H9 (cell line): ENCODE measurements around the gene RORC. TPM values are rescaled to one million over a fixed set of nuclear protein-coding genes. Genes with fewer than 3 reads are reported as not detected.

ENCODE experiments used
- DNase-seq: peaks from one replicate; pipeline ENCODE4 v3.0.0-alpha.2; 2017
- H2AFZ ChIP-seq: one replicate; pipeline ENCODE4 v1.6.1; 2013; ENCODE audit warnings: mild to moderate bottlenecking, low read length, control low read depth, moderate library complexity
- H2AK5ac ChIP-seq: 2 replicates; pipeline ENCODE4 v1.6.1; 2013; ENCODE audit warnings: low read length, control low read depth, mixed read lengths; ENCODE audit not compliant: insufficient read length
- H2BK120ac ChIP-seq: one replicate; pipeline ENCODE4 v1.6.1; 2013; ENCODE audit warnings: low read depth, mild to moderate bottlenecking, low read length, control low read depth, inconsistent platforms; ENCODE audit not compliant: poor library complexity, severe bottlenecking
- H2BK12ac ChIP-seq: 2 replicates; pipeline ENCODE4 v1.6.1; 2013; ENCODE audit warnings: low read length, control low read depth, mixed read lengths, low read depth; ENCODE audit not compliant: insufficient read length
- H2BK15ac ChIP-seq: 2 replicates; pipeline ENCODE4 v1.6.1; 2013; ENCODE audit warnings: low read depth, low read length, control low read depth
- H2BK20ac ChIP-seq: one replicate; pipeline ENCODE4 v1.6.1; 2013; ENCODE audit warnings: low read depth, mild to moderate bottlenecking, low read length, control low read depth, inconsistent platforms; ENCODE audit not compliant: poor library complexity, severe bottlenecking
- H2BK5ac ChIP-seq: 2 replicates; pipeline ENCODE4 v1.6.1; 2013; ENCODE audit warnings: low read length, control low read depth, mixed read lengths; ENCODE audit not compliant: insufficient read length
- H3K14ac ChIP-seq: 2 replicates; pipeline ENCODE4 v1.6.1; 2013; ENCODE audit warnings: low read length, control low read depth; ENCODE audit not compliant: insufficient read depth
- H3K18ac ChIP-seq: 2 replicates; pipeline ENCODE4 v1.6.1; 2013; ENCODE audit warnings: low read depth, mild to moderate bottlenecking, mixed read lengths, low read length, control low read depth; ENCODE audit not compliant: insufficient read length
- H3K23ac ChIP-seq: 2 replicates; pipeline ENCODE4 v1.6.1; 2013; ENCODE audit warnings: low read length, control low read depth, mixed read lengths, low read depth; ENCODE audit not compliant: insufficient read length
- H3K23me2 ChIP-seq: 2 replicates; pipeline ENCODE4 v1.6.1; 2013; ENCODE audit warnings: low read depth, mild to moderate bottlenecking, mixed read lengths, low read length, control low read depth; ENCODE audit not compliant: insufficient read length, poor library complexity, severe bottlenecking
- H3K27ac ChIP-seq: 2 replicates; pipeline ENCODE4 v1.5.1; 2013; ENCODE audit warnings: low read length, control low read depth, mixed read lengths, low read depth; ENCODE audit not compliant: insufficient read length
- H3K27me3 ChIP-seq: 2 replicates; pipeline ENCODE4 v1.6.1; 2013; ENCODE audit warnings: low read length, control low read depth, inconsistent platforms; ENCODE audit not compliant: insufficient read depth
- H3K4ac ChIP-seq: 2 replicates; pipeline ENCODE4 v1.6.1; 2013; ENCODE audit warnings: low read depth, mild to moderate bottlenecking, control low read depth, inconsistent platforms, low read length, moderate library complexity
- H3K4me1 ChIP-seq: 2 replicates; pipeline ENCODE4 v1.6.1; 2013; ENCODE audit warnings: low read length, control low read depth, inconsistent platforms; ENCODE audit not compliant: insufficient read depth
- H3K4me2 ChIP-seq: 2 replicates; pipeline ENCODE4 v1.6.1; 2013; ENCODE audit warnings: low read length, control low read depth, mixed read lengths; ENCODE audit not compliant: insufficient read length, insufficient read depth
- H3K56ac ChIP-seq: 2 replicates; pipeline ENCODE4 v1.6.1; 2013; ENCODE audit warnings: low read depth, mild to moderate bottlenecking, mixed read lengths, low read length, control low read depth; ENCODE audit not compliant: insufficient read length
- H3K79me1 ChIP-seq: 2 replicates; pipeline ENCODE4 v1.6.1; 2013; ENCODE audit warnings: low read depth, mild to moderate bottlenecking, moderate library complexity, low read length, control low read depth, inconsistent platforms; ENCODE audit not compliant: insufficient read depth, poor library complexity, severe bottlenecking
- H3K79me2 ChIP-seq: 2 replicates; pipeline ENCODE4 v1.6.1; 2013; ENCODE audit warnings: low read length, control low read depth, inconsistent platforms; ENCODE audit not compliant: insufficient read depth
- H3K9ac ChIP-seq: 2 replicates; pipeline ENCODE4 v1.6.1; 2013; ENCODE audit warnings: low read length, control low read depth, mixed read lengths; ENCODE audit not compliant: insufficient read length; ENCODE audit errors: extremely low read depth
- H3K9me3 ChIP-seq: one replicate; pipeline ENCODE4 v1.6.1; 2013; ENCODE audit warnings: low read depth, low read length, inconsistent platforms; ENCODE audit not compliant: control insufficient read depth
- H3T11ph ChIP-seq: one replicate; pipeline ENCODE4 v1.6.1; 2013; ENCODE audit warnings: mild to moderate bottlenecking, low read length, control low read depth, inconsistent platforms
- H4K20me1 ChIP-seq: one replicate; pipeline ENCODE4 v1.6.1; 2013; ENCODE audit not compliant: control insufficient read depth, insufficient read length, insufficient read depth
- H4K5ac ChIP-seq: 2 replicates; pipeline ENCODE4 v1.6.1; 2013; ENCODE audit warnings: low read depth, mild to moderate bottlenecking, mixed read lengths, low read length, control low read depth; ENCODE audit not compliant: insufficient read length
- H4K8ac ChIP-seq: replicated peaks from 2 replicates; pipeline ENCODE4 v1.6.1; 2013; ENCODE audit warnings: low read length, control low read depth, mixed read lengths, low read depth; ENCODE audit not compliant: insufficient read length
- H4K91ac ChIP-seq: 2 replicates; pipeline ENCODE4 v1.6.1; 2013; ENCODE audit warnings: low read depth, mild to moderate bottlenecking, moderate library complexity, mixed read lengths, low read length, control low read depth; ENCODE audit not compliant: insufficient read length
- H3K27ac Mint-ChIP-seq, 3 experiments: 2 replicates in 2 of 3; 3 replicates in 1 of 3; pipeline ENCODE4 v1.8.0; 2020 to 2021; ENCODE audit warnings: mixed read lengths in 3 of 3, mild to moderate bottlenecking in 1 of 3, moderate library complexity in 1 of 3
- H3K27me3 Mint-ChIP-seq: 2 replicates; pipeline ENCODE4 v1.8.0; 2021; ENCODE audit warnings: low read depth, mild to moderate bottlenecking, moderate library complexity, mixed read lengths
- H3K36me3 Mint-ChIP-seq, 3 experiments: 2 replicates in 2 of 3; 3 replicates in 1 of 3; pipeline ENCODE4 v1.8.0; 2020 to 2021; ENCODE audit warnings: low read depth in 3 of 3, mixed read lengths in 3 of 3; ENCODE audit not compliant: insufficient read depth in 1 of 3
- H3K4me1 Mint-ChIP-seq, 2 experiments: 2 replicates each; pipeline ENCODE4 v1.8.0; 2020; ENCODE audit warnings: mixed read lengths in 2 of 2
- H3K4me3 Mint-ChIP-seq, 2 experiments: 2 replicates in 1 of 2; 3 replicates in 1 of 2; pipeline ENCODE4 v1.8.0; 2020 to 2021; ENCODE audit warnings: mild to moderate bottlenecking in 2 of 2, mixed read lengths in 2 of 2, moderate library complexity in 1 of 2
- H3K9me3 Mint-ChIP-seq, 2 experiments: 2 replicates in 1 of 2; 3 replicates in 1 of 2; pipeline ENCODE4 v1.8.0; 2020; ENCODE audit warnings: mild to moderate bottlenecking in 2 of 2, mixed read lengths in 2 of 2, moderate library complexity in 1 of 2
- WGBS: extraction: QIAGEN DNeasy Blood & Tissue Kit; methylation state at CpG from one replicate; pipeline ENCODE4 v1.1.7; 2013; ENCODE audit warnings: missing lambda C conversion rate, low lambda C conversion rate, mixed read lengths; ENCODE audit not compliant: insufficient read length; ENCODE audit errors: extremely low coverage; 5-methylcytosine and 5-hydroxymethylcytosine counted together
- total RNA-seq: library from RNA; stranded (reverse); gene quantifications from 2 replicates; pipeline ENCODE4 v1.2.1, GENCODE V29; 2021
- TF ChIP-seq, protein P1 (sequence below): fragments of 200-600 bp; sonication (generic); conservative IDR thresholded peaks from 3 replicates; pipeline ENCODE4 v1.8.0; 2021; ENCODE audit warnings: antibody characterized with exemption, mild to moderate bottlenecking

The RORC gene
- total RNA-seq, 1 experiment from 2014 or later, result 0.52 TPM

DNA sequence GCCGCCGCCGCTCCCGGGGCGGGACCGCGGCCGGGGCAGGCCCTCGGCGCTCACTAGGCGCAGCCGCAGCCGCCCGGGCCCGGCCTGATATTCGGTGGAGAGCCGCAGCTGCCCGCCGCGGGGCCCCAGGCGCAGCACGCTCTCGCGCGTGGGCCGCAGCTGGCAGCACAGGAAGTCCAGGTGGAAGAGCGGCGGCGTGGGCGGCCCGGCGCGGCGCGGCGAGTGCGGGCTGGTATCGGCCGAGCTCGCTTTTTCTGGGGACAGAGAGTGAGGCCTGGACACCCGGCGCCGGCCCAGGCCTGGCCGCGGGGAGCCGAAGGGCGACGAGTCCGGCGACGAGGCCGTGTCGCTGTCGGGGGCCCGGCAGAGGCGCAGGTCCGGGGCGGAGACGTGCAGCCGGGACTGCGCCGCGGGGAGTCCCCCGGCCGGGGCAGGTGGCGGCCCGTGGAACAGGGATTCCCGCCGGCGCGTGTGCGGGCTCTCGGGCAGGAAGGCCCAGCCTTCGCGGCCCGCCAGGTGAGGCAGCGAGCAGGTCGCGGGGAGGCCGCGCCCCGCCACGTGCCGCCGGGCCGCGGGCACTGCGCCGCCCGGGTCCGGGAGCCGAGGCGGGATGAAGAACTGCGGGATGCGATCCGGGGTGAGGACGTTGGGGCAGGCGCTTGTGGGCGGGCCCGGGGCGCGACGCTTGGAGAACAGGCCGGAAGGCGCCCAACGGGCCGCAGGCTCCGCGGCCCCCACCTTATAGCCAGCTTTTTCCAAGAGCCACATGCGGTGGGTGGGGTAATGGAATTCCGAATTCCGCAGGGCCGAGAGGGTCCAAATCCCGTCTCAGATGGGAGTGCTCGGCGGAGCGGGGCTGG is 6.8 kb upstream of the RORC start:
- DNase-seq, result no peak
- peak overlapping the region; percentile 43 for H3K4me2 ChIP-seq
- no peak overlapping the region for H3K56ac ChIP-seq
- Mint-ChIP-seq H3K4me3 (peak overlapping the region; percentile 76 to 86), H3K36me3 (peaks cover 0 to 2% (median 0%) of the 10 kb centered on the region in 3 experiments; a peak in 2 of 7 replicates), H3K9me3 (no peaks in the 10 kb centered on the region; a peak in 1 of 5 replicates), H3K27me3 (peaks cover 39% of the 10 kb centered on the region), H3K4me1 (peaks cover 24 to 28% of the 10 kb centered on the region in 2 experiments), H3K27ac (no peak overlapping the region)
- no peak overlapping the region for H3K4ac ChIP-seq
- H2BK12ac ChIP-seq, result no peak overlapping the region
- H4K8ac ChIP-seq, result no peak overlapping the region
- H3K23me2 ChIP-seq, result peaks cover 30% of the 10 kb centered on the region
- H2BK15ac ChIP-seq, result no peak overlapping the region
- no peak overlapping the region for H4K5ac ChIP-seq
- H2BK20ac ChIP-seq, result no peak overlapping the region
- peaks cover 2% of the 10 kb centered on the region; the same call in 1 of the 2 replicates for H3K4me1 ChIP-seq
- no peak overlapping the region for H4K91ac ChIP-seq
- H3K27ac ChIP-seq, result no peak overlapping the region
- no peaks in the 10 kb centered on the region for H4K20me1 ChIP-seq
- H3K79me2 ChIP-seq, result no peaks in the 10 kb centered on the region
- H2AK5ac ChIP-seq, result no peak overlapping the region
- H2AFZ ChIP-seq, result no peak overlapping the region
- H2BK120ac ChIP-seq, result no peak overlapping the region
- H3K27me3 ChIP-seq, result peaks cover 9% of the 10 kb centered on the region; the same call in 1 of the 2 replicates
- H3K14ac ChIP-seq, result peak overlapping the region; percentile 73
- peak overlapping the region; percentile 14 for H3K18ac ChIP-seq
- no peak overlapping the region for H3T11ph ChIP-seq
- WGBS, result no CpG with 5 or more reads among the region's 117 CpGs
- H3K23ac ChIP-seq, result no peak overlapping the region
- no peak overlapping the region for H2BK5ac ChIP-seq
- no peaks in the 10 kb centered on the region for H3K79me1 ChIP-seq
- H3K9ac ChIP-seq, result no peak overlapping the region
- TF ChIP-seq, protein P1, sequence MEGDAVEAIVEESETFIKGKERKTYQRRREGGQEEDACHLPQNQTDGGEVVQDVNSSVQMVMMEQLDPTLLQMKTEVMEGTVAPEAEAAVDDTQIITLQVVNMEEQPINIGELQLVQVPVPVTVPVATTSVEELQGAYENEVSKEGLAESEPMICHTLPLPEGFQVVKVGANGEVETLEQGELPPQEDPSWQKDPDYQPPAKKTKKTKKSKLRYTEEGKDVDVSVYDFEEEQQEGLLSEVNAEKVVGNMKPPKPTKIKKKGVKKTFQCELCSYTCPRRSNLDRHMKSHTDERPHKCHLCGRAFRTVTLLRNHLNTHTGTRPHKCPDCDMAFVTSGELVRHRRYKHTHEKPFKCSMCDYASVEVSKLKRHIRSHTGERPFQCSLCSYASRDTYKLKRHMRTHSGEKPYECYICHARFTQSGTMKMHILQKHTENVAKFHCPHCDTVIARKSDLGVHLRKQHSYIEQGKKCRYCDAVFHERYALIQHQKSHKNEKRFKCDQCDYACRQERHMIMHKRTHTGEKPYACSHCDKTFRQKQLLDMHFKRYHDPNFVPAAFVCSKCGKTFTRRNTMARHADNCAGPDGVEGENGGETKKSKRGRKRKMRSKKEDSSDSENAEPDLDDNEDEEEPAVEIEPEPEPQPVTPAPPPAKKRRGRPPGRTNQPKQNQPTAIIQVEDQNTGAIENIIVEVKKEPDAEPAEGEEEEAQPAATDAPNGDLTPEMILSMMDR, result no peak
- no peaks in the 10 kb centered on the region for H3K9me3 ChIP-seq
